Heart left ventricle (tissue), 16 donors: Measurements from ENCODE around the gene GPRC5A. TPM values are rescaled to one million over a fixed set of nuclear protein-coding genes. Genes with fewer than 3 reads are reported as not detected.

Experiments
- ATAC-seq, 4 donors: fragments of 200-7000 bp; cut with Tn5 transposase; one replicate each; pipeline ENCODE4 v1.9.1; 2020 to 2022; ENCODE audit warnings: moderate library complexity in 4 of 4, mild to moderate bottlenecking in 3 of 4, moderate number of reproducible peaks in 1 of 4
- DNase-seq, 5 donors: peaks; one replicate each; pipeline ENCODE4 v3.0.0-alpha.2; 2020
- H3K27ac ChIP-seq, 12 donors: fragments of 200-600 bp; sonication (generic) in 4 of 12; one replicate each; pipeline versions ENCODE4 v1.5.0 to v1.8.0; 2016 to 2022; ENCODE audit warnings: mild to moderate bottlenecking in 2 of 12
- H3K27me3 ChIP-seq, 9 donors: fragments of 200-600 bp; sonication (generic) in 2 of 9; one replicate each; pipeline versions ENCODE4 v1.5.1 to v1.8.0; 2016 to 2022; ENCODE audit warnings: mild to moderate bottlenecking in 3 of 9
- H3K36me3 ChIP-seq, 9 donors: fragments of 200-600 bp; sonication (generic) in 2 of 9; one replicate each; pipeline versions ENCODE4 v1.5.0 to v1.8.0; 2018 to 2022; ENCODE audit warnings: mild to moderate bottlenecking in 2 of 9
- H3K4me1 ChIP-seq, 12 donors: fragments of 200-600 bp; sonication (generic) in 4 of 12; one replicate each; pipeline versions ENCODE4 v1.5.0 to v1.8.0; 2016 to 2022; ENCODE audit warnings: mild to moderate bottlenecking in 3 of 12
- H3K4me3 ChIP-seq, 12 donors: fragments of 200-600 bp; sonication (generic) in 4 of 12; one replicate each; pipeline versions ENCODE4 v1.5.0 to v1.8.0; 2017 to 2022; ENCODE audit warnings: mild to moderate bottlenecking in 9 of 12, moderate library complexity in 4 of 12
- H3K9me3 ChIP-seq, 12 donors: fragments of 200-600 bp; sonication (generic) in 4 of 12; one replicate each; pipeline versions ENCODE4 v1.5.0 to v1.8.0; 2016 to 2022; ENCODE audit warnings: mild to moderate bottlenecking in 1 of 12
- CTCF ChIP-seq, 12 donors: fragments of 200-600 bp; sonication (generic) in 4 of 12; IDR thresholded peaks; one replicate each; pipeline versions ENCODE4 v1.5.0 to v1.8.0; 2018 to 2022; ENCODE audit warnings: antibody characterized with exemption in 12 of 12, mild to moderate bottlenecking in 5 of 12
- POLR2A ChIP-seq, 2 donors: fragments of 450-650 bp; IDR thresholded peaks; one replicate each; pipeline ENCODE4 v1.6.1; 2017; ENCODE audit warnings: antibody characterized with exemption in 2 of 2, mild to moderate bottlenecking in 2 of 2, moderate library complexity in 2 of 2
- WGBS, 4 donors: extraction: QIAGEN DNeasy Blood & Tissue Kit in 2 of 4; methylation state at CpG; one replicate each; pipeline versions ENCODE4 v1.1.5 to v1.1.7; 2013 to 2018; 5-methylcytosine and 5-hydroxymethylcytosine counted together
- intact Hi-C, 10 donors: fragments of 100-400 bp; cut with DNase I; formaldehyde crosslinking; loops; one replicate each; pipeline versions ENCODE4 v1.11.1 to v1.14.2; 2022
- polyA plus RNA-seq, 2 donors: library from polyadenylated mRNA; stranded (reverse); fragments of 200-250 nt; gene quantifications; one replicate each; pipeline ENCODE4 v1.2.3, GENCODE V29; 2013
- total RNA-seq, 9 donors: library from RNA; depleted of rRNA in 2 of 9; stranded (reverse); fragments of >200 nt in 2 of 9; fragmentation: NEBNext Ultra II Directional in 3 of 9; extraction: Animal tissue kit (Norgen Biotek cat#: 25700) in 3 of 9; gene quantifications; one replicate each; pipeline versions ENCODE4 v1.1.0 to v1.2.4, GENCODE V29; 2016 to 2023
- donor health status: ischemic (EF 13 %, LVEDD 7.1; RV severe dilation, severe dysfunction).
- donor health status: healthy with polysubstance abuse.
- donor health status: DM: no; HTN: yes; CAD: no.
- donor health status: DM: no; HTN: no; CAD: no.
- donor health status: ischemic (EF 25% LVEDD 6.9; RV normal size, moderate dysfunction).
- donor health status: ischemic (EF 25% LVEDD 5.7; RV mildly dilated, moderate dysfunction).
- donor health status: healthy.
- donor health status: DM: yes; HTN: yes; CAD: no.
- donor health status: ischemic (EF 35%, LVEDD 5.7; RV mildly dilated, moderate dysfunction).
- donor health status: nonischemic (EF 11% LVEDD 7.7; RV severe dilation, severe dysfunction).
- donor health status: DM: yes; HTN: yes; CAD: no.
- donor health status: PGD.
- donor health status: ischemic (EF 29% LVEDD 5.4; RV normal size, mild dysfunction).
- donor health status: nonischemic (EF 23%, LVEDD 6.1; RV moderate dilation, normal function).

Gene GPRC5A
- total and polyA plus RNA-seq, 11 donors = 0.27 to 5.3 (median 1.2) TPM

- 89 to 92% (median 91%) methylated on average over 5 of the region's 5 CpGs for whole genome bisulfite sequencing, 4 donors
- H3K27ac ChIP-seq = no peak overlapping the region
- TF ChIP-seq CTCF (IDR thresholded peaks at IDR 0.05) (no peak), POLR2A (IDR thresholded peaks at IDR 0.05) (no peak)
- no peaks in the 10 kb centered on the region for H3K27me3 ChIP-seq
- intact Hi-C loops = no loop called here
- no peak for ATAC-seq
- peaks cover 0 to 8% (median 0%) of the 10 kb centered on the region in 12 donors for H3K4me1 ChIP-seq
- no peak for DNase-seq
- no peaks in the 10 kb centered on the region for H3K9me3 ChIP-seq
- H3K4me3 ChIP-seq = no peak overlapping the region
- H3K36me3 ChIP-seq = no peaks in the 10 kb centered on the region
These were observed 14.1 kb upstream of the GPRC5A start for GRCh38 chr12:12877153-12877768.

GRCh38 chr12:12877781-12878455, 13.4 kb upstream of the GPRC5A start:
- H3K9me3 ChIP-seq = no peaks in the 10 kb centered on the region
- WGBS, 4 donors = 87 to 91% (median 89%) methylated on average over 9 of the region's 9 CpGs
- no peaks in the 10 kb centered on the region for H3K27me3 ChIP-seq
- H3K27ac ChIP-seq = no peak overlapping the region
- intact Hi-C loops = no loop called here
- peaks cover 0 to 8% (median 0%) of the 10 kb centered on the region in 12 donors for H3K4me1 ChIP-seq
- no peak for ATAC-seq
- no peak for DNase-seq
- H3K4me3 ChIP-seq = no peak overlapping the region
- H3K36me3 ChIP-seq = no peaks in the 10 kb centered on the region
- no peak for TF ChIP-seq CTCF (IDR thresholded peaks at IDR 0.05)
- TF ChIP-seq POLR2A (IDR thresholded peaks at IDR 0.05) = no peak

GRCh38 chr12:12880537-12880936, 10.8 kb upstream of the GPRC5A start:
- Histone ChIP-seq H3K4me3 (no peak overlapping the region), H3K27me3 (no peaks in the 10 kb centered on the region), H3K36me3 (no peaks in the 10 kb centered on the region), H3K27ac (no peak overlapping the region), H3K9me3 (no peaks in the 10 kb centered on the region), H3K4me1 (no peaks in the 10 kb centered on the region)
- DNase-seq = no peak
- TF ChIP-seq POLR2A (IDR thresholded peaks at IDR 0.05) (no peak), CTCF (IDR thresholded peaks at IDR 0.05) (no peak)
- intact Hi-C loops = no loop called here
- no peak for ATAC-seq
- 76 to 96% (median 79%) methylated on average over 6 of the region's 6 CpGs for WGBS, 4 donors

- H3K27ac ChIP-seq = no peak overlapping the region
- H3K27me3 ChIP-seq = peaks cover 0 to 3% (median 0%) of the 10 kb centered on the region in 9 donors
- no peaks in the 10 kb centered on the region for H3K9me3 ChIP-seq
- intact Hi-C loops = no loop called here
- WGBS, 4 donors = 73 to 87% (median 81%) methylated on average over 11 of the region's 11 CpGs
- H3K4me3 ChIP-seq = no peak overlapping the region
- DNase-seq = no peak
- ATAC-seq = peak in 1 of 4 donors; percentile 18
- no peaks in the 10 kb centered on the region for H3K4me1 ChIP-seq
- H3K36me3 ChIP-seq = no peaks in the 10 kb centered on the region
- no peak for TF ChIP-seq CTCF (IDR thresholded peaks at IDR 0.05)
- TF ChIP-seq POLR2A (IDR thresholded peaks at IDR 0.05) = no peak
These were observed 10.0 kb upstream of the GPRC5A start for GRCh38 chr12:12881151-12881909.
